GM18868 (cell line): ENCODE measurements around the gene DIP2A.

Experiments
- ATAC-seq: cut with Tn5 transposase; IDR thresholded peaks from one replicate; pipeline ENCODE4 v1.9.1; 2021; ENCODE audit warnings: mild to moderate bottlenecking, moderate library complexity; ENCODE audit not compliant: unreplicated experiment

The DIP2A gene

DNA sequence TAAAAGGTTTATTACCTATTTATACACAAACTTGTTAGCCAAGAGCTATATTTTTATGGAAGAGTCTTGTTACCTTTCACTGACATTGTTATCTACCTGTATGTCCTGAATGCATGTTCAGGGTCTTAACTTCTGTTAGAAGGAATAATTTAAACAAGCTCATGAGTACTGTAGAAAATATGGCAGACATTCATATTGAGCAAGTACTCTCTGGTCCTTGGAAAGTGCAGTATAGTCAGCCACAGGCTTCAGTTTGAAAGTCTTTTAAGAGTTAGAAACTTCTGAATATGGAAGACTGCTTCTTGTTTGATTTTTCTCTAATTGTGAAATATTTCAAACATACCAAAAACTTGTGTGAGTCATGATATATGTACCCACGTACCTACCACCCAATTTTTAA lies 16.6 kb downstream of the DIP2A start:
- ATAC-seq = no peak

- ATAC-seq = no peak
Observed at GRCh38 chr21:46477765-46478164, 19.1 kb downstream of the DIP2A start.

DNA sequence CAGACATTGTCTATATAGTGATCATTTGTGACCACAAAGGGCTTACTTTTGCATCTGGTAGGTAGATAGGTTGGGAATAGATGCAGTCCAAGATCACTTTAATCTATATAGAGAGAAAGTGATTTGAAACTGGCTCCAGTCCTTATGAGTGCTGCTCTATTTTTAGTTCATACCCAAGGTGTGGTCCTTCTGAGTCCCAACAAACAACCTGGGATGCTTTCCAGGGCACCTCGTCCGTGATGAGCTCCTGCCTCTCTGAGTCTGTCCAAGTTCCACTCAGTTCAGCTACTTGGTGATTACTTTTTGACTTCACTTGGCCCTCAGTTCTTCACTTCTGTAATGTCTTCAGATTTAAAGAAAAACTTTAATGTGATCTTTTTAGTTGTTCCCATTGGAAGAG lies 20.2 kb downstream of the DIP2A start:
- ATAC-seq = no peak

DNA sequence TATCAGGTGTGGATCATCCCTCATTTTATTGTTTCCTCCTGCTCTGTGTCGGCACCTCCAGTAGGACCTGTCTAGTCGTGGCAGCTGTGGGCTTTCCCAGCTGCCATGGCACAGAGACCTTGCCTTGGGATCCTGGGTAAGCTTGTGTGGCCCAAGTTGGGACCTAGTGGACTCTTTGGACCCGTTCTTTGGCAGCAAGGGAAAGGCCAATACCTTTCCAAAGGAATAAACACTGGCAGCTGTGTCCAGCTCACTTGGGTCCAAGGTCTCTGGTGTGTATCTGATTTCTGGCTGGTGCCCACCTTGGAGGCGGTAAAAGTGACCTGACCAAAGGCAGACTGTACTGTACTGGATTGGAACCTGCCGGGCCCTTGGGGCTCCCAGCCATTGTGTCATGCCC lies 21.8 kb downstream of the DIP2A start:
- no peak for ATAC-seq

GRCh38 chr21:46482225-46482845 lies 23.6 kb downstream of the DIP2A start:
- ATAC-seq = no peak

GRCh38 chr21:46482846-46483231 lies 24.1 kb downstream of the DIP2A start:
- ATAC-seq = no peak

DNA sequence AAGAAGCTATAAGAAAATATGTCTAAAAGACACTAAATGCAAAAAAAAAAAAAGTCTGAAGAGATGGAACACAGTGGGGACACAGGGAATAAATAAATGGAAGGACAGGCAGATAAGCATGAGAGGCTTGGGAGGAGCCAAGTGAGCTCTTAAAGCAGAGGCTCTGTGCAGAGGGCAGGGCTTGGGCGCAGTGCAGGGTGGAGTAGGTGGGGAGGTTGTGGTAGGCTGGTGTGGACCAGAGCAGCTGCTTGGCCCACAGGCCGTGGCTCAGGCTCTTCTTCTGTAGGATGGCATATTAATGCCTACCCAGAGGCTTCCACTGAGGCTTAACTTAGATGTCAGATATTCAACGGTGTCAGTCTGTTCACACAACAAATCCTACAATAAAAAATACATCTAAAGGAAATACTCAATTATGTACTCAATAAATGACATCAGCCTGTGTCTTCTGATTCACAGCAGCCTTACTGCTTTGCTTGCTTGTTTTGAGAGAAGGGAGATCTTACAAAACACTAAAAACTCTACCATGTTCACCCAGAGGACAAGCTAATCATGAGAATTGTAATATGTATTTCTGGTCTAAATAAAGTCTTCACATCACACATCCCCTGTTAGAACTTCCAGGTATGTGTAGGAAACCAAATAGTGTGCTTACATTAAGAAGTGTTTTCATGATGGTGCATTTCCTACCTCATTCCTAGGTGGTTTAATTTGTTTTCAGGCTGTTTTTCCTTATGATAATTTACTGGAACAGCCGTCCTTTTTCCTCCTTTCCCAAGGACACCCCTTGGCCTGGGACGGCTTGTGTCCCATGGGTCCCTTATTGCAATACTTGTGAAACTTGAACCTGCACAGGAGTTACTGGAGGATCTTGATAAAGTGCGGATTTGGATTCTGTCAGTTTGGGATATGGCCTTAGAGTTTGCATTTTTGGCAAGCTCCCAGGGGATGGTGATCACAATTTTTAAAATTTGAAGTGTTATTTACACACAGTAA lies 24.9 kb downstream of the DIP2A start:
- ATAC-seq = no peak

- ATAC-seq = no peak
Observed at GRCh38 chr21:46486481-46487126, 27.9 kb downstream of the DIP2A start.

GRCh38 chr21:46489162-46489663 lies 30.5 kb downstream of the DIP2A start:
- ATAC-seq = no peak

- no peak for ATAC-seq
Observed at GRCh38 chr21:46489800-46490199, 31.1 kb downstream of the DIP2A start.

DNA sequence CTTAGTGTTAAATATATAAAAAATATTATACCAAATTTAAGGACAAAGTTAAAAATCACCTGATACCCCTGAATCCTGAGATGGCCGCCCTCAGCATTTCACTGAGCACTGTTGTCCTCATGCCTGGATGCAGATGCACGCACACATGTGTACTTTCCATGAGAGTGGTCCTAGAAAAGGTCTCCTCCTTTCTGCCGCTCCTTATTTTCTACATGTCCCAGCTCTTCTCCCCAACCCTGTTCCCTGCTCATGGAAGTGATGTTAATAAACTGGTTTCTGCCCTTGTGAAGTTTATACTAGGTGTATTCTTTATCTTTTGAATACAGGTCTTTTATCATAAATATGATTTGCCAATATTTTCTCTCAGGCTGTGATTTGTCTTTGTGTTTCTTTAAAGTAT lies 32.9 kb downstream of the DIP2A start:
- no peak for ATAC-seq

- no peak for ATAC-seq
Observed at GRCh38 chr21:46492851-46493250, 34.2 kb downstream of the DIP2A start.

DNA sequence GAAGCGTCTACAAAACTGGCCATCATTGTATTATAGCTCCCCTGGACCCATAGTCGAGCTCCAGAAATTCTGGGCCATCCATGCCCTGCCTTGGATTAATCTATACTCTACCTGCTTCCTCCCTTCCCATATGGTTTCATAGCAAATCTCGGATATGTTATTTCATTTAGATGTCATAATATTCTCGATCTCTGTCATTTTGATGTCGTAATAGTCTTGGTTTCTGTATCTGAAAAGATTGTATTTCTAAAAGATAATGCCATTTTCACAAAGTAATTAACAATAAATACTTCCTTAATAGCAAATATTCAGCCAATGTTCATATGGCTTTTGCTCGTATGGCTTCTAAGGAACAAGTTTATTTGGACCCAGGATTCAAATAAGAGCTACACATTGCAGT lies 35.1 kb downstream of the DIP2A start:
- ATAC-seq = no peak

- no peak for ATAC-seq
Observed at GRCh38 chr21:46498335-46499050, 39.8 kb downstream of the DIP2A start.

DNA sequence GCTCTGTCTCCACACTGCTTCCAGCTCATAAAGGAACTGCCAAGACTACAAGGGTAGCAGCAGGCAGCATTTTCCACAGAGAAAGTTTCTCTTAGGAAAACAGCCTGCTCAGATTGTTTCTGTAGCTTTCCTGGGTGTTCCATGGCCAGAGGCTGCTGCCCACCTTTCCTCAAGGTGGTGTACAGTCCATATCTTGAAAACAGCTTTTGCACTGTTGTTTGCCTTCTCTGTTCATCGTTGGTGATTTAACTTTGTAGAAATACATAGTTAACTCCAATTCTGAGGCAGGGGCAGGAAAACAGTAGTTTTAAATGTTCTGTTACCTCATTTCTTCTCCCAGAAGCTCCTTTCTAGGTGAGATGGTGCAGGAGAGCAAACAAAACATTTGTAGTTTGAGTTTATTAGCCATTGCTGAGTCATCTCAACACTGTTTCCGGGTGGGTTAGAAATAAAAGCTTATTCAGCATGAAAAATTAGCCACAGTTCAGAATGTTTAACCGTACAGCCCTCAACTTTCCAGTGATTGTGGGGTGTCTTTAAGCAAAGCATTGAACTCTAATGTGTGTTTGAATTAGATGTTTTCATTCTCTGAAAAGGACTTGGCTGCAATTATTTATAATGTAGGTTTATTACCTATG lies 41.7 kb downstream of the DIP2A start:
- ATAC-seq = no peak

DNA sequence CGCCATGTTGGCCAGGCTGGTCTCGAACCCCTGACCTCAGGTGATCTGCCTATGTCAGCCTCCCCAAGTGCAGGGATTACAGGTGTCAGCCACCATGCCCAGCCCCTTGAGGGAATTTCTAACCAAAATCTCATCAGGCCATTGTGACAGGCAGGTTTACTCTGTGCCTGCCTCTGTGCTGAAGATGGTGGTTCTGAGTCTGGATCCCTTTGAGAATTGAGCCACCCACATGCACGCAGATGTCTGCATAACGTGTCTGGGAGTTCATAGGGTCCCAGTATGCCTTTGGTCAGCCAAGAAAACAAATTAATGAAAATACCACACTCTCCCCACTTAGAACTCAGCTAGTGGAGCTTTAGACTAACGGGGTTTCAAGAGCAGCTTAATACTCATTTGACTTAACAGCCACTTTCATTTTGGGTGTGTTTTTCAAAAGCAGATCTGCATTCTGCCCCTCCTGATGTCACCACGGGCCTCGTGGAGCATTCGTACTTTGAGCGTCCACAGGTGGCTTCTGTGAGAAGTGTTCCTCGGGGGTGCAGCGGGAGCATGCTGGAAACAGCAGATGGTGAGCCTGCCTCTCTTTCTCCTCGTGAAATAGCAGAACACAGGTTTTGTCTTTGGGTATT lies 45.3 kb downstream of the DIP2A start:
- ATAC-seq = no peak

DNA sequence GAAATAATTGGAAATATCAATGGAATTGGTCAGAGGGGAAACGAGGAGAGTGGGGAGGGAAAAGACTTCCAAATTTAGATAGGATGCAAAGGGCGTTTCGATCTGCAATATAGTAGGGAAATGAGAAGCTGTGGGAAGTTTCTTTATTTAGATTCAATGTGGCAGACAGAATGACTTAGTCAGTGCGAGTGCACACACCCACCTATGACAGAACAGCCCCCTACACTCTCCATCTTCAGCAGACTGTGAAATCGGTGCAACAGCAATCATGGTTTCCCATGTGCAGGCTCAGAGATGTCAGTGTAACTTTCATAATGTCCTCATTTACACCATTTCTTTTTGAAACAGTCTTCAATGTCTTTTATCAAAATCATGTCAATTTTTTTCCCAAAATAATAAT lies 46.0 kb downstream of the DIP2A start:
- no peak for ATAC-seq

DNA sequence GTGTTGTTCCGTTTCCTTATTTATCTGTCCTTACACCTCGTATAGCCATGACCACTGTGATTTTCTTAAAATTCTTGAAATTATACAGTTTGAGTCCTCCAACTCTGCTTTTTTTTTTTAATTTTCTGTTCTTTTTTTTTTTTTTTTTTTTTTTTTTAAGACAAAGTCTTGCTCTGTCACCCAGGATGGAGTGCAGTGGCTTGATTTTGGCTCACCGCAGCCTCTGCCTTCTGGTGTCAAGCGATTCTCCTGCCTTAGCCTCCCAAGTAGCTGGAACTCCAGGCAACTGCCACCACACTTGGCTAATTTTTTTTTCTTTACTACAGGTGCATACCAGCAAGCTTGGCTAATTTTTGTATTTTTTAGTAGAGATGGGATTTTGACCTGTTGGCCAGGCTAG lies 48.9 kb downstream of the DIP2A start:
- no peak for ATAC-seq

GRCh38 chr21:46509741-46510502 lies 51.2 kb downstream of the DIP2A start:
- no peak for ATAC-seq
